ENCODE data around the gene CDK17.

Gene CDK17

DNA sequence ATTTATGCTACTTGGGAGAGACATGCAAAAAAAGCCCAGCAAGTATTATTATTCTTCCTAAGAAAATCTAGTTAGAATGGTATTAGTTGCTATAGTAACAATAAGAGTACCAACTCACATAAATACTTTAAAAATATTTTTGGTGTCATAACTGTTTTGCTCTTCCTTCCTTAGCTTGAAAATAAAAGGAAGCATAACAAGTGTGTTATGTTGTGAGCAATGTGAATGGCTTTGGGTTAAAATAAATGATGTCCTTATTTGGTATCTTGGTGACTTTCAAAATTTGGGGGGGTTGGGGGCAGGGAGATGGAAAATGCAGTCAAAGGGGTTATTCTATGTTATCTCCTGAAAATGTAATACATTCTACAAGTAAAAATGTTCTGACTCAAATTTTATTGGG, 115.1 kb downstream of the CDK17 start:
- H3K36me3 ChIP-seq (ENCODE audit: control insufficient read depth in 1 of 2, insufficient read depth in 2 of 2, low read length in 2 of 2) = peaks cover 8 to 13% of the 10 kb centered on the region in 2 experiments
- H3K4ac ChIP-seq (ENCODE audit: low read depth, low read length) = no peak overlapping the region
- no peak overlapping the region for H3K18ac ChIP-seq (ENCODE audit: low read length)
- H3K4me1 ChIP-seq (ENCODE audit: control insufficient read depth in 1 of 2, insufficient read depth in 2 of 2, low read length in 2 of 2) = no peaks in the 10 kb centered on the region
- no peak overlapping the region for H3K14ac ChIP-seq (ENCODE audit: low read length)
- H4K8ac ChIP-seq (ENCODE audit: low read depth, low read length) = no peak overlapping the region
- no peak overlapping the region for H3K23ac ChIP-seq (ENCODE audit: low read length)
- H3K9ac ChIP-seq (ENCODE audit: low read length) = no peak overlapping the region
- no peak overlapping the region for H2BK5ac ChIP-seq (ENCODE audit: low read depth, low read length, poor library complexity)
- H3K9me3 ChIP-seq (ENCODE audit: insufficient read depth, low read depth, low read length) = no peaks in the 10 kb centered on the region
- DNase-seq = no peak
- no peak overlapping the region for H2AK5ac ChIP-seq (ENCODE audit: low read length)
- no peak overlapping the region for H2AFZ ChIP-seq (ENCODE audit: insufficient read depth, low read length, poor library complexity)
- H3K79me1 ChIP-seq (ENCODE audit: low read length) = no peaks in the 10 kb centered on the region
- no peak overlapping the region for H2BK120ac ChIP-seq (ENCODE audit: insufficient read depth, low read length, poor library complexity)
- H4K91ac ChIP-seq (ENCODE audit: low read depth, low read length) = no peak overlapping the region
- H3K79me2 ChIP-seq (ENCODE audit: control insufficient read depth, insufficient read depth, low read length, poor library complexity) = no peaks in the 10 kb centered on the region
- H3K4me2 ChIP-seq (ENCODE audit: low read length) = no peak overlapping the region
- H4K12ac ChIP-seq (ENCODE audit: low read depth, low read length) = no peak overlapping the region
- no peaks in the 10 kb centered on the region for H3K27me3 ChIP-seq (ENCODE audit: insufficient read depth, low read length)
- no peak overlapping the region for H3K4me3 ChIP-seq (ENCODE audit: low read depth, low read length)
- no peak overlapping the region for H3K27ac ChIP-seq (ENCODE audit: low read depth, low read length)
- H2BK12ac ChIP-seq (ENCODE audit: low read length) = no peak overlapping the region

DNA sequence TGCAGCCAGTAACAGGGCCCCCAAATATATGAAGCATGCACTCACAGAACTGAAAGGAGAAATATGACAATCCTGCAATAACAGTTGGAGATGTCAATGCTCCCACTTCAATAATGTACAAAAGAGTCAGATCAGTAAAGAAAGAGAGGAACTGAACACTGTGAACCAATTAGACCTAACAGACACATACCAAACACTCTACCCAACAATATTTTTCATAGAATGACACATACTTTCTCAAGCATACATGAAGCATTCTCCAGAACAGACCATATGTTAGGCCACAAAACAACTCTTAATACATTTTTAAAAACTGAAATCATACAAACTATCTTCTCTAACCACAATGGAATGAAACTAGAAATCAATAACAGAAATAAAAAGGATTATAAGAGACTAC, 125.9 kb downstream of the CDK17 start:
- no peak overlapping the region for H3K27ac ChIP-seq (ENCODE audit: low read depth, low read length)
- no peak overlapping the region for H3K4ac ChIP-seq (ENCODE audit: low read depth, low read length)
- no peak overlapping the region for H3K9ac ChIP-seq (ENCODE audit: low read length)
- H3K79me2 ChIP-seq (ENCODE audit: control insufficient read depth, insufficient read depth, low read length, poor library complexity) = no peaks in the 10 kb centered on the region
- no peak overlapping the region for H3K18ac ChIP-seq (ENCODE audit: low read length)
- no peak overlapping the region for H4K8ac ChIP-seq (ENCODE audit: low read depth, low read length)
- H3K4me3 ChIP-seq (ENCODE audit: low read depth, low read length) = no peak overlapping the region
- H3K4me2 ChIP-seq (ENCODE audit: low read length) = no peak overlapping the region
- no peak overlapping the region for H2BK12ac ChIP-seq (ENCODE audit: low read length)
- no peak for DNase-seq
- no peak overlapping the region for H2BK120ac ChIP-seq (ENCODE audit: insufficient read depth, low read length, poor library complexity)
- no peak overlapping the region for H2AK5ac ChIP-seq (ENCODE audit: low read length)
- H3K36me3 ChIP-seq (ENCODE audit: control insufficient read depth in 1 of 2, insufficient read depth in 2 of 2, low read length in 2 of 2) = peaks cover 7 to 10% of the 10 kb centered on the region in 2 experiments
- no peak overlapping the region for H3K14ac ChIP-seq (ENCODE audit: low read length)
- H3K9me3 ChIP-seq (ENCODE audit: insufficient read depth, low read depth, low read length) = no peaks in the 10 kb centered on the region
- H3K4me1 ChIP-seq (ENCODE audit: control insufficient read depth in 1 of 2, insufficient read depth in 2 of 2, low read length in 2 of 2) = no peaks in the 10 kb centered on the region
- H2AFZ ChIP-seq (ENCODE audit: insufficient read depth, low read length, poor library complexity) = no peak overlapping the region
- no peak overlapping the region for H4K12ac ChIP-seq (ENCODE audit: low read depth, low read length)
- no peak overlapping the region for H3K23ac ChIP-seq (ENCODE audit: low read length)
- no peak overlapping the region for H2BK5ac ChIP-seq (ENCODE audit: low read depth, low read length, poor library complexity)
- H3K27me3 ChIP-seq (ENCODE audit: insufficient read depth, low read length) = no peaks in the 10 kb centered on the region
- H3K79me1 ChIP-seq (ENCODE audit: low read length) = no peaks in the 10 kb centered on the region
- H4K91ac ChIP-seq (ENCODE audit: low read depth, low read length) = no peak overlapping the region

DNA sequence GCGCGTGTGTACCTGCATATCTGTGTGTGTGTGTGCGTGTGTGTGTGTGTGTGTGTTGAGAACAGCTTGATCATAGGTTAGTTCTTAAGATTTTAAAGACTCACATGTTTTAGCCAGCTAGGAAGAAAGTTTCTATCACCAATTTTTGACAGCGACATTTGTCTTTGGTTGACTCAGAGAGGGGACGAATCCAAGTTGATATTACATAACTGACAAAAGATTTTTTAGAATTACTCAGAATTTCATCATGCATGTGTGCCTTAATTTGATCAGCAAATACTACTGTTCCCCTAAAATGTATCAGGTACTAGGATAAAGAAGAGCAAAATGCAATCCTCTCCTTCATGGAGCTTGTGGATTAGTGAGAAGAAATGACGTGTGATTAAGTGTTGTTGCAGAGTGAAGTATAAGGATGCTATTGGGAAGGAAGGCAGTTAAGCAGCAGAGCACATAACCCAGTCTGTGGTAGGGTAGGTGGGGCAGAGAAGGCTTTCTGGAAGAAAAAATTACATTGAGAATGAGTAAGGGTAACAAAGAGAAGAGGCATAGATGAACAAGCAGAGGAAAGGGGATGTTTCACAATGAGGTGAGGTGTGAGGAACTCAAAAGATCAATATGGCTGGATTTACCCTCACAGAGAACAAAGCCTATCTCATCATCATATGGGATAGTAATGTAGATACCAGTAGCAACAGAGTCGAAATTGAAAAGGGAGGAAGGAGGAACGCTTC, 128.6 kb downstream of the CDK17 start:
- no peak overlapping the region for H3K4me3 ChIP-seq (ENCODE audit: low read depth, low read length)
- no peak overlapping the region for H2BK5ac ChIP-seq (ENCODE audit: low read depth, low read length, poor library complexity)
- no peak for DNase-seq
- peaks cover 9 to 12% of the 10 kb centered on the region in 2 experiments for H3K36me3 ChIP-seq (ENCODE audit: control insufficient read depth in 1 of 2, insufficient read depth in 2 of 2, low read length in 2 of 2)
- H3K4ac ChIP-seq (ENCODE audit: low read depth, low read length) = no peak overlapping the region
- no peaks in the 10 kb centered on the region for H3K27me3 ChIP-seq (ENCODE audit: insufficient read depth, low read length)
- no peak overlapping the region for H4K12ac ChIP-seq (ENCODE audit: low read depth, low read length)
- no peak overlapping the region for H3K14ac ChIP-seq (ENCODE audit: low read length)
- H2AK5ac ChIP-seq (ENCODE audit: low read length) = no peak overlapping the region
- H2AFZ ChIP-seq (ENCODE audit: insufficient read depth, low read length, poor library complexity) = no peak overlapping the region
- 100% methylated on average over 1 of the region's 8 CpGs for WGBS (ENCODE audit: extremely low coverage, insufficient coverage, insufficient read length)
- no peak overlapping the region for H3K18ac ChIP-seq (ENCODE audit: low read length)
- no peak overlapping the region for H4K8ac ChIP-seq (ENCODE audit: low read depth, low read length)
- no peaks in the 10 kb centered on the region for H3K79me1 ChIP-seq (ENCODE audit: low read length)
- no peaks in the 10 kb centered on the region for H3K4me1 ChIP-seq (ENCODE audit: control insufficient read depth in 1 of 2, insufficient read depth in 2 of 2, low read length in 2 of 2)
- H2BK12ac ChIP-seq (ENCODE audit: low read length) = no peak overlapping the region
- H3K9ac ChIP-seq (ENCODE audit: low read length) = no peak overlapping the region
- no peaks in the 10 kb centered on the region for H3K79me2 ChIP-seq (ENCODE audit: control insufficient read depth, insufficient read depth, low read length, poor library complexity)
- H3K27ac ChIP-seq (ENCODE audit: low read depth, low read length) = no peak overlapping the region
- no peak overlapping the region for H2BK120ac ChIP-seq (ENCODE audit: insufficient read depth, low read length, poor library complexity)
- H4K91ac ChIP-seq (ENCODE audit: low read depth, low read length) = no peak overlapping the region
- H3K9me3 ChIP-seq (ENCODE audit: insufficient read depth, low read depth, low read length) = no peaks in the 10 kb centered on the region
- H3K4me2 ChIP-seq (ENCODE audit: low read length) = no peak overlapping the region
- no peak overlapping the region for H3K23ac ChIP-seq (ENCODE audit: low read length)

DNA sequence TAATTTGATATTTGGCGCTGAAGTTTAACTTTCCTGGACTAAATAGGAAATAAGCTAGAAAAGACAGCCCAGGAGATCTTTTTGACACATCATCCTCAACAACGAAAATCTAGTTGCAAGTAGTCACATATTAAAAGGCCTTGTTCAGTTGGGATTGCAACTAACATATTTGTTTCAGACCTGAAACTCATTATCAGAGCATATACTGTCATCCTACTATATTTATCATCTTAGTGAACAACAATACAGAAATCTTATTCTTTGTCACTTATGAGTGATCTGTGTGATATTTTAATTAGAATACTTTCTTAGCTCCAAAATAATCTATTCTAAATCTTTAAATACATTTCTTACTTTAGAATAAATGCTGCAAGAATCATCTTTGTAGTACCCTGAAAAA, 134.0 kb downstream of the CDK17 start:
- no peak overlapping the region for H3K4me3 ChIP-seq (ENCODE audit: low read depth, low read length)
- DNase-seq = no peak
- H3K79me2 ChIP-seq (ENCODE audit: control insufficient read depth, insufficient read depth, low read length, poor library complexity) = no peaks in the 10 kb centered on the region
- H3K27ac ChIP-seq (ENCODE audit: low read depth, low read length) = no peak overlapping the region
- H3K79me1 ChIP-seq (ENCODE audit: low read length) = no peaks in the 10 kb centered on the region
- no peaks in the 10 kb centered on the region for H3K27me3 ChIP-seq (ENCODE audit: insufficient read depth, low read length)
- H3K9ac ChIP-seq (ENCODE audit: low read length) = no peak overlapping the region
- H2AFZ ChIP-seq (ENCODE audit: insufficient read depth, low read length, poor library complexity) = no peak overlapping the region
- no peak overlapping the region for H2AK5ac ChIP-seq (ENCODE audit: low read length)
- peaks cover 12 to 21% of the 10 kb centered on the region in 2 experiments for H3K36me3 ChIP-seq (ENCODE audit: control insufficient read depth in 1 of 2, insufficient read depth in 2 of 2, low read length in 2 of 2)
- no peak overlapping the region for H3K23ac ChIP-seq (ENCODE audit: low read length)
- H2BK120ac ChIP-seq (ENCODE audit: insufficient read depth, low read length, poor library complexity) = no peak overlapping the region
- no peak overlapping the region for H3K4me2 ChIP-seq (ENCODE audit: low read length)
- no peak overlapping the region for H2BK12ac ChIP-seq (ENCODE audit: low read length)
- no peak overlapping the region for H3K14ac ChIP-seq (ENCODE audit: low read length)
- H4K12ac ChIP-seq (ENCODE audit: low read depth, low read length) = no peak overlapping the region
- no peak overlapping the region for H4K8ac ChIP-seq (ENCODE audit: low read depth, low read length)
- H3K4me1 ChIP-seq (ENCODE audit: control insufficient read depth in 1 of 2, insufficient read depth in 2 of 2, low read length in 2 of 2) = no peaks in the 10 kb centered on the region
- no CpG with 5 or more reads among the region's 2 CpGs for WGBS (ENCODE audit: extremely low coverage, insufficient coverage, insufficient read length)
- H3K4ac ChIP-seq (ENCODE audit: low read depth, low read length) = no peak overlapping the region
- no peak overlapping the region for H3K18ac ChIP-seq (ENCODE audit: low read length)
- H2BK5ac ChIP-seq (ENCODE audit: low read depth, low read length, poor library complexity) = no peak overlapping the region
- no peaks in the 10 kb centered on the region for H3K9me3 ChIP-seq (ENCODE audit: insufficient read depth, low read depth, low read length)
- no peak overlapping the region for H4K91ac ChIP-seq (ENCODE audit: low read depth, low read length)

Data from trophoblast cell (in vitro differentiated cells and primary cell).